Stimulated activated CD4-positive, alpha-beta T cell treated with anti-CD3 and anti-CD28 coated beads, Interleukin-15, amount 100 ng/mL, for 48 hours (primary cell): Measurements from ENCODE around the gene COMMD3.
A peak's percentile ranks its signal among the peaks of the same experiment; 100 is the strongest.

Source experiments
- DNase-seq, 2 donors: peaks; one replicate each; pipeline ENCODE4 v3.0.0-alpha.2; 2020; ENCODE audit warnings: low read depth in 2 of 2

Gene COMMD3

DNA sequence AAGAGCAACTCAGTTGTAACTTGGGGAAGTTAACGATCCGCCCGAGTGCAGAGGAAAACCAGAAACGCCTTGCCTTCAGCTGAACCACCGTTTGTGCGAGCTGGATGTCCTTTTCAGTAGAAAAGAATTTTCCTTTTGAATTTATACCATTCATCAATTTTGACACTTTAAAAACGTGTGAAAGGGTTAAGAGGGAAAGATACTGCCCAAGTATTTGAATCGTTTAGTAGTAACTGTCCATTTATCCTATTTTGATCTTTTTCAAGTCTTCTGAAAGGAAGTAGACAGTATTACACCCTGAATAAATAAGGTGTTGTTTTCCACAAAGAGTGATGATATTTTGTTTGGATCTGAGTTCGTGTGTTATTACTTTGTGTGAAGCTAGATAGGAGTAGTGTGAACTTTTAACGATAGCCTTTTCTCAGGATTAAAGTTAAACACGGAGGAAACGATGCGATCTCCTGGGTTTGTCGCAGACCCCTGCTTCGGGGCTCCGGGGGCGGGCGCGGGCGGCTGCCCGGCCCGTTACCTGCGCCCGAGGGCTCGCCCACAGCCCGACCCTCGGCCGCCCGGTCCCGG, 3.9 kb downstream of the COMMD3 start:
- no peak for DNase-seq

DNA sequence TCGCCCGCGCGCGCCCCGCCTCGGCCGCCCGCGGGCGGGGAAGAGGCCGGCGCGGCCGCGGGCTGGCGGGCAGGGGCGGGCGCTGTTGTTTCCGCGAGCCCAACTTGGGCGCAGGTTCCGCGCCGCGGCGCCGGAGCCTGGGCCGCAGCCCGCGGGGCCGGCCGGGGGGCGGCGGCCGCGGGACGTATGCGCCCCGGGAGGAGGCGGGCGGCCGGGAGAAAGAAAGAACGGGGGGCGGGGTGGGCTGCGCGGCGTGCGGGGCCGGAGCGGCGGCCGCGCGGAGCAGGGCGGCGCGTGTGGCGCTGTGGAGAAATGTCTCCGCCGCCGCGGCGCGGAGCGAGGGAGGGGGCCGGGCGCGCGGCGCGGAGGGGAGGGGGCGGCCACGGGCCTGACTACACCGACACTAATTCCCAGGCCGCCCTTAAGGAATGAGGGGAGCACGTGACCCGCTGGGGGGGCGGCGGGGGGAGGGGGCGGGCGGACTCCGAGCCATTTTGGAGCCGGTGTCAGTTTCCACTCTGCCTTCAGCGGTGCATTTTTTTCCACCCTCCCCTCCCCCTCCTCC, 4.5 kb downstream of the COMMD3 start, which contains the start of gene BMI1:
TSS of gene BMI1 (plus strand) at position 509 of the 565 bp plus-strand sequence. CDS start 5,351 bp downstream, outside the sequence.
- DNase-seq: peak in 1 of 2 donors; percentile 57

- DNase-seq: no peak
Observed at GRCh38 chr10:22321156-22321923, 5.2 kb downstream of the COMMD3 start.

GRCh38 chr10:22321924-22322640, 5.9 kb downstream of the COMMD3 start:
- no peak for DNase-seq

DNA sequence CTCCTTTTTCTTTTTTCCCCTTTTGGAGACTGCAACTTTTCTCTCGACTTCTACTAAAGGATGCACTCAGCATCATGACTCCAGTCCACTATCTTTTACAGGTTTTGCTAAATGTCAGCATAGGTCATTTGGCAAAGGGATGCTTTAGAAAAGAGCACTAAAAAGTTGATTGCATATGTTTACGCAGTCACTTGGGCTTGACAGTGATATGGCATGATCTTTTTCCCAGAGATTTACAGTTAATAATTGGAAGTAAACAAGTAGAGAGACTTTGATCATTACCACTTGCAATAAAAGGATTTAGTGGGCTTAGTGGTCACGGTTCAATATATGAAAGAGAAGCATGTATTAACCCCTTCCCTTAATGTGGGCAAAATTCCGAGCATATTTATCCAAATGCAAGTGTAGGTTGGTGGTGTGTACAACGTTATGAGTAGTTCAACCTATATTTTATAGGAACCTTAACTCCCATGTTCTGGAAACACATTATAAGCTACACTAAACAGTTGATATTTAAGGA, 6.5 kb downstream of the COMMD3 start:
- no peak for DNase-seq

DNA sequence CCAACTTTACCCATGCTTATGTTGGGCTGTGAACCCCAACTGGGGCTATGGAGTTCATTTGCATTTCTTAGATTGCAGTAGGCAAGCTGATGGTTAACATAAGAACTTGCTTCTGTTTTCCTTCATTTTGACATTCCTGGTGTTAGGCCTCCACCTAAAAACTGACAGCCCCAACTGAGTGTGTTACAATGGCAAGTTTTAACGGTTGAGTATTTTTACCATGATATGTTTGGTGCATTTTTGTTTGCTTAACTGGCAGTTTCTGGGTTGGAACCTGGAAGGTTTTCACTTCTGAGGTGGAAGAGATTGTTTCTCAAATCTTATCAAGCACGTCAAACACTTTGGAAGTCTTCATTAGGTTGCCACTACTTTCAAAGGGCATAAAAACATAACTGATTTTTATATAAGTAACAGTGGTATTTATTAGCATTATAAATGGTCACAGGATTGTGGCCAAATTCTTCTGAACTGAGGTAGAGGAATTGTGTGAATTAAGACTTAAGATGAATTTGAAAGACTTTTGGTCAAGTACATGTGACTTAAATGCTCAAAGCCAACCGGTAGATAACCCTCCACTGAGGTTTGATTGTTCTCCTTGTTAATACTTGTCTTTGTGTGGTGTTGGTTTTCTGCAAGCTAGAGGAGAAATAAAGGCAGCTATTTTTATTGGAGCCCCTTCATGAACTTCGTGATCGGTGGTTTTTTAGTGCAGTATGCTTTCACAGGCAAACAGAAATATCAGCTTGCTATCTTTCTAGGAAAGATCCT, 7.5 kb downstream of the COMMD3 start:
- DNase-seq: no peak

DNA sequence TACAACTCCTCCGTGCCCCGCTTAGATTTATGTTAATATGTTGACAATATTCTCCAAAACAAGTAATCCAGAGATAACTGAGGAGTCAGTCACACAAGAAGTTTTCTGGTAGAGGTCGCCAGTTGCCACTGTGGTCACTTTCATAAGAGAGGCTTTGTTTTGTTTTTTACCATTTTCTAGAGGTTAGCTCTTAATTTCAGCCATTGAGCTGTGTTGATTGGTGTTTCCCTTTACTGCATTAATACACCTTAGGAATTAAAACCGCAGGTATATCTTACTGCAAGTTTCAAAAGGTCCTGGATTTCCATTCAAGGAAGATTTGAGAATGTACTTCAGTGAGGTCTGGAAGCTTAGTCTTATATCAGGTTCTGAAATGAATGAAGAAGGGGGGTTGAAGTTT, 8.2 kb downstream of the COMMD3 start:
- DNase-seq: no peak

- no peak for DNase-seq
Observed at GRCh38 chr10:22324893-22325271, 8.7 kb downstream of the COMMD3 start.

DNA sequence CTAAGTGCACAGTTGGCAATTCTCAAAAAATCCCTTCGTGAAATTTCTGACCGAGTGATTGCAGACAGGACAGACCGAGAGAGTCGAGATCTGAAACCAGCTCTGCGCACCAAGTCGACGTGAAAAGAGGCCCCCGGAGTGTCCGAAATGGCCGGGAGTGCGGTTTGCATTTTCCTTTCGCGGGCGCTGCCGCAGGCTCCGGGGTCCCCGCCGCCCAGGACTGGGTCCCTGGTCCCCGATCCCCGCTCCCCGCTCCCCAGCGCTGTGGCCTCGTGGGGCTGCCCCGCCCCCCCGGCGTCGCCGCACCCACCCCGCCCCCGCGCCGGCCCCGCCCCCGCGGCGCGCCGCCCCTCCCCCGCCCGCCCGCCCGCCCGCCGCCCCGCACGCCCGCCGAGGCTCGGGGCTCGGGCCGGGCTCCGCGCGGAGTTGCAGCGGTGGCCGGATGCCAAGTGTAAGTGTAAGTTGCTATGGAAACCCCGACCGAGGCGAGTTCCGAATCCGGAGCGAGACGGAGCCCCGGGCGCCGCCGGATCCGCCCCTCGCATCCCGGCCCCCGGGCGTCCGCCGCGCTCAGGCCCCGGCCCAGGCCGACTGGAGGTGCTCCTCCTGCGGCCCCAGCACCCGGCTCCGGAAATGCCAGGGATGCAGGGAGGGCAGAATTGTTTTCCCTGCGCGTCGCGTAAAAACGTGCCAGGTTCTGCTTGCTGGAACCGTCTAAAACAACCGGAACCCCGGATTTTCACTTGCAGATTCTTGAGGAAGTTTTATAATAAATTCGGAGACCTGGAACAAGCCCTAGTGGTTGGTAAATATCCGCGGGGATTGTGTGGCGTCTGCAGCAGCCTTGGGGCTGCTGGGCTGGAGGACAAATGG, 9.3 kb downstream of the COMMD3 start:
- DNase-seq: no peak

DNA sequence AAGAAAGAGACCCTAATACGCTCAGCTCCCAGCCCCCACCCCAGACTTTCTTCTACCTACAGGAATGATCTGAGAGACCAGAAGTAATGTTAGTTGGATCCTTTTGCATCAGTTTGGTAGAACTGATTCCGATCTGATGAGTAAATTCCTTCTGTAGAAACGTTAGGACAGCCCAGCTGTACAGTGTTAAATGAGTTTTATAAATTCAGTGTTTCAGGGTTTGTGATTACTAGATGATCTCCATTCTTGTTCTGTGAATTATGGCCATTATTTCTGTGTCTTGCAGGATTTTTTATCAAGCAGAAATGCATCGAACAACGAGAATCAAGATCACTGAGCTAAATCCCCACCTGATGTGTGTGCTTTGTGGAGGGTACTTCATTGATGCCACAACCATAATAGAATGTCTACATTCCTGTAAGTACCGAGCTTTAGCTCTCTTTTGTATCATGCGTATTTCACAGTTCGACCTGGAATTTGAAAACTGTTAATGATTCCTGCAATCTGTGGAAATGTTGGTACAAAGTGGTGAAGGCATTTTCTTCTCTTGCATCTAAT, 10.0 kb downstream of the COMMD3 start:
- no peak for DNase-seq

GRCh38 chr10:22329150-22329549, 13.0 kb downstream of the COMMD3 start:
- no peak for DNase-seq

DNA sequence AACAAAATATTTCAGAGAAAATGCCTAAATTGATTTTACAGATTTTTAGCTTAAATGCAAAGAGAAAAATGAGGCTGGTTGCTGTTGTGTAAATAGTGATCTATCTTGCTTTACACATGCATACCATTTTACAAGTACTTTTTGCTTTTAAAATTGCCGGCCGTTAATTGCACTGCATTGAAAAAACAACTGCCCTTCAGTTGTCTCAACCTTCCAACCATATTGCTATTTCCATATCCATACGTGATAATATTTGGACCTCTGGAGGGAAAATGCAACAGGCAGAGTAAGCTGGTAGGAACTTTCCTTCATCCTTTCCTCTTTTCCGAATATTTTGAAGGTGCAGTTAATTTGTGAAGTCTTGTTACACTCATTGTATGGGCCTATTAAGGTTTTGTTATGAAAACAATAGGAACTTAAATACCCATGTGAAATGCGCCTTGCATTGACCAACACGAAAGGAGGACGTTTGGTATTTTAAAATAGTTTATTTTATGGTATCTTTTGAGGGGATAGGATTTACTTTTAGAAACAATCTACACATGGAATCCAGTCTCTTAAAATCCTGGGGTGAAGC, 16.0 kb downstream of the COMMD3 start:
- DNase-seq: no peak

DNA sequence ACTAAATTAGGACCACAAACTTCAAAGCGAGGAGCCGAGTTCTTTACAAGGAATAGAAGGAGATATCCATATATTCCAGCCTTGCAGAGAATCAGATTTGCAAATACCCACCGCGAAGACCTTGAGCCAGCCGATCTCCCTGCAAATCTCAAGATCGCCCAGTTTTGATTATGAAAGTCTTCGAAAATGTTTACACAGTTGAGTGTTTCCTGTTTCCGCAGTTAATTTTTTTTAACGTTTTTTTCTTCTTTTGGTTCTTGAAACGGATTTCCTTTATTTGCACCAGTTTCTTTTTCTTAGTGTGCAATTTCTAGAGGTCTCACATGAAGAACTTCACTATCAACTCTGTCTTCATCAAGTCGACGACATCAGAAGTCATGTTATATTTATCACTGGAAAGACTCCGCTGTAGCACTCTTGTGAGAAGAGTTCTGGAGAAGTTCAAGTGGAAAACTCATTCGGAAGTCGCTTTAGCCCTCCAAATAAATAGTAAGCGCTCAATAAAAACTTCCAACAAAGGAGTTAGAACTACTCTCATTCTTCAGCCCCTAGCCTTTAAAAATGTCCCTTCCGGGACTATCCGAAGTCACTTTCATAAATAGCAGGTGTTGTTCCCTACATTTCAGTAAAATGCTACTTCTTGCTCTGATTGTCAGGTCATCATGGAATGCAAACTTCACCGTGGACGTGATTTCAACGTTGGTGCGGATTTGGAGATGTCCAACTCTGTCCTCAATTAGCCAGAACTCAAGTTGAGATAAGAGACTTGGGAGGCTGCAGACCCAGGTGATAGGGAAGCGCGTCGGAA, 17.2 kb downstream of the COMMD3 start:
- no peak for DNase-seq

- no peak for DNase-seq
Observed at GRCh38 chr10:22333975-22334282, 17.7 kb downstream of the COMMD3 start.

DNA sequence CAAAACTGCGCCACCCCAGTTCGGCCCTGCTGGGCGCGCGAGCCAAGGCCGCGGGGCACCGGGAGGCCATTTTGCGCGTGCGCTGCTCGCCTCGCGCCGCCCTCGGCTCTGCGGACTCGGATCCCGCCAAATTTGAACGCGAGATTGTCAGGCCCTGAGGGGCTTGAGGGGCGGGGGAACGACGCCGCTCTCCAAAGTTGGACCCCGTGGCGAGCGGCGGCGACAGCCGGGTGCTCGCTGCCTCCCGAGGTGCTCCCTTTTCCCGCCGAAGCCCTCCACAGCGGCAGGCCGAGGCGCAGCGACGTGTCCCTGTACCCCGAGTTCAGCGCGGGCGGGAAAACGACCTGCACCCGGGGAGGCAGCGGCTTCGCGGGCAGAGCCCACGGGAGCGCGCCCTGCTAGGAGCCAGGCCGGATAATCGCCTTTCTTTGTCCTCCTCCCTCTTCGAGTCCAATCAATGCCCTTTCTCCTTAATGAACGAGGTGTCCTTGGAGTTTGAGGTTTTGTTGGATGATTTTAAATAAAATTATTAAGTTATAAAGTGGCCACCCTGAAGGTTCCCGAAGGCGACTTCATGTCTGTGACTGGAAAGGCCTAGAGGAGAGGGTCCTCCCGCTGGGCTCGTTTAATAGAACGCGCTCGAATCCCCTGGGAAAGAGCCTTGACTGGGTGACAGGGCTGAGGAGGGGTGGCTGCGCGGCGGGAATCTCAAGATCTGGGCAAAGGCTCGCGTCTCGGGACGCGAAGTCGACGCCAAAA, 18.4 kb downstream of the COMMD3 start:
- no peak for DNase-seq

GRCh38 chr10:22335173-22335933, 19.2 kb downstream of the COMMD3 start:
- DNase-seq: no peak

DNA sequence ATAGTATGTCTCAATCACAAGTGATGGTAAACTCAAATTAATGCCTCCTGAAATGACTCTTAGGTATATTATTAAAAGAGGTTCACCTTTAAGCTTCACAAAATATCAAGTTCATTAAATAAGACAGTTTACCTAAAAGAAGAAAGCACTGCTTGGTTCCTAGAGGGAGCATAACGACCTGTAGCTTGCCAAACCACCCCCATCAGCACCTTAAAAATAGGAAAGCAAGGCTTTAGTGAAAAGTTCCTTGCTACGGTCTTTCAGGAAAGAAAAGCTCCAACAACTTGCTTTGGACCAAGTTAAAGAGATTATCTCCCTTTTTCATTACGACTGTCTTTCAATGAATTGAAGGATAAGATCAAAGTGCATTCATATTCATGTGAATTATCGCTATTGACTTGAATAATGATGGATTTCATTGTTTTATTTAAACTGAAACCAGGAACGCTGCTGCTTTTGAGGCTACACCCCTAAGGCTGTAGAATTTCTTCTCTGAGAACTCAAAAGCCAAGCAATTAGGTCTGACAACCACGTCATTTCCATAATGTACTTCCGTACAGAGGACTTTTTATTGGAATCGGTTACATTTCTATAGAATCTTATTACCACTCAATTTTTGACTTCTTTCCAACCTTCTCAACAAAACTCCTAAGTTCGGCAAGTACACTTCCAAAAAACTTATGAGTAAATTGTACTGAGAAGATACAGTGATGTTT, 22.2 kb downstream of the COMMD3 start:
- no peak for DNase-seq
